OCI-LY1 (cell line): ENCODE results near the gene DNAH9.

ENCODE experiments used
- H2AFZ ChIP-seq: fragments of 200-600 bp; sonication (generic), shearing (Covaris generic); 2 replicates; pipeline ENCODE4 v1.6.0; 2014; ENCODE audit warnings: antibody characterized with exemption, mild to moderate bottlenecking, low read length
- H3F3A ChIP-seq: fragments of 200-600 bp; sonication (generic), shearing (Covaris generic); 2 replicates; pipeline ENCODE4 v1.6.0; 2014; ENCODE audit warnings: mild to moderate bottlenecking, antibody characterized with exemption, low read length, moderate library complexity; ENCODE audit not compliant: insufficient read depth
- H3K27ac ChIP-seq: fragments of 200-600 bp; sonication (generic); 2 replicates; pipeline ENCODE4 v1.5.1; 2014; ENCODE audit warnings: low read length, mixed run types, mild to moderate bottlenecking, low read depth; ENCODE audit not compliant: poor library complexity, severe bottlenecking
- H3K27me3 ChIP-seq: fragments of 200-600 bp; sonication (generic); 2 replicates; pipeline ENCODE4 v1.6.0; 2014; ENCODE audit warnings: antibody characterized with exemption, mild to moderate bottlenecking, low read length, moderate library complexity; ENCODE audit not compliant: insufficient read depth
- H3K36me3 ChIP-seq: fragments of 200-600 bp; sonication (generic); 2 replicates; pipeline ENCODE4 v1.6.1; 2014; ENCODE audit warnings: mild to moderate bottlenecking, antibody characterized with exemption, low read length, moderate library complexity, mixed read lengths; ENCODE audit not compliant: insufficient read depth
- H3K4me1 ChIP-seq: fragments of 200-600 bp; sonication (generic); 2 replicates; pipeline ENCODE4 v1.5.1; 2014; ENCODE audit warnings: mild to moderate bottlenecking, low read length, moderate library complexity; ENCODE audit not compliant: insufficient read depth, severe bottlenecking
- H3K4me2 ChIP-seq: fragments of 200-600 bp; sonication (generic), shearing (Covaris generic); 2 replicates; pipeline ENCODE4 v1.6.1; 2014; ENCODE audit warnings: low read length
- H3K4me3 ChIP-seq: fragments of 200-600 bp; sonication (generic); 2 replicates; pipeline ENCODE4 v1.5.1; 2014; ENCODE audit warnings: low read length, low read depth, mild to moderate bottlenecking, mixed read lengths; ENCODE audit not compliant: poor library complexity, severe bottlenecking
- H3K79me2 ChIP-seq: fragments of 200-600 bp; shearing (Covaris generic); 2 replicates; pipeline ENCODE4 v1.6.1; 2016; ENCODE audit warnings: mixed run types, low read length, mixed read lengths; ENCODE audit not compliant: insufficient read depth
- H3K9ac ChIP-seq: fragments of 200-600 bp; sonication (generic), shearing (Covaris generic); 2 replicates; pipeline ENCODE4 v1.6.1; 2014; ENCODE audit warnings: mild to moderate bottlenecking, low read length, mixed read lengths
- H3K9me2 ChIP-seq: fragments of 200-600 bp; sonication (generic), shearing (Covaris generic); 2 replicates; pipeline ENCODE4 v1.6.1; 2014; ENCODE audit warnings: low read depth, mild to moderate bottlenecking, low read length, mixed read lengths
- H3K9me3 ChIP-seq: fragments of 200-600 bp; shearing (Covaris generic); 2 replicates; pipeline ENCODE4 v1.6.1; 2014; ENCODE audit warnings: low read length, mixed read lengths
- H4K20me1 ChIP-seq: fragments of 200-600 bp; sonication (generic), shearing (Covaris generic); 2 replicates; pipeline ENCODE4 v1.6.0; 2016; ENCODE audit warnings: mild to moderate bottlenecking, low read length; ENCODE audit not compliant: insufficient read depth
- CTCF ChIP-seq: fragments of 200-600 bp; sonication (generic), shearing (Covaris generic); IDR thresholded peaks from 2 replicates; pipeline ENCODE4 v1.5.1; 2017; ENCODE audit warnings: mild to moderate bottlenecking, antibody characterized with exemption, low read length, moderate library complexity, mixed read lengths
- EZH2 ChIP-seq: fragments of 200-600 bp; sonication (generic), shearing (Covaris generic); IDR thresholded peaks from 2 replicates; pipeline ENCODE4 v1.8.0; 2017; ENCODE audit warnings: borderline replicate concordance, mixed run types, mild to moderate bottlenecking, antibody characterized with exemption, low read length, moderate library complexity, mixed read lengths

Gene DNAH9

GRCh38 chr17:11950771-11951519 is 352.7 kb downstream of the DNAH9 start:
- Histone ChIP-seq H3K4me3 (no peak overlapping the region), H3K27me3 (no peaks in the 10 kb centered on the region), H4K20me1 (no peaks in the 10 kb centered on the region), H3K79me2 (no peaks in the 10 kb centered on the region), H2AFZ (no peak overlapping the region), H3K9ac (no peak overlapping the region), H3K9me3 (no peaks in the 10 kb centered on the region), H3F3A (no peaks in the 10 kb centered on the region), H3K4me2 (no peak overlapping the region), H3K9me2 (no peaks in the 10 kb centered on the region), H3K4me1 (no peaks in the 10 kb centered on the region), H3K36me3 (no peaks in the 10 kb centered on the region; the same call in 1 of the 2 replicates), H3K27ac (no peak overlapping the region)
- no peak for TF ChIP-seq CTCF
- TF ChIP-seq EZH2 = no peak

- no peaks in the 10 kb centered on the region for H3K79me2 ChIP-seq
- H3K27ac ChIP-seq = no peak overlapping the region
- H3K4me2 ChIP-seq = no peak overlapping the region
- H4K20me1 ChIP-seq = no peaks in the 10 kb centered on the region
- H3K36me3 ChIP-seq = no peaks in the 10 kb centered on the region; the same call in 1 of the 2 replicates
- no peaks in the 10 kb centered on the region for H3K9me2 ChIP-seq
- no peak overlapping the region for H3K4me3 ChIP-seq
- no peaks in the 10 kb centered on the region for H3K4me1 ChIP-seq
- H3K27me3 ChIP-seq = no peaks in the 10 kb centered on the region
- no peaks in the 10 kb centered on the region for H3K9me3 ChIP-seq
- TF ChIP-seq EZH2 (no peak), CTCF (no peak)
- no peak overlapping the region for H2AFZ ChIP-seq
- H3F3A ChIP-seq = no peaks in the 10 kb centered on the region
- H3K9ac ChIP-seq = no peak overlapping the region
Observed at GRCh38 chr17:11952610-11953009, 354.3 kb downstream of the DNAH9 start.

- no peaks in the 10 kb centered on the region for H3K4me1 ChIP-seq
- no peak overlapping the region for H3K9ac ChIP-seq
- no peaks in the 10 kb centered on the region for H3K27me3 ChIP-seq
- no peaks in the 10 kb centered on the region for H4K20me1 ChIP-seq
- H3K27ac ChIP-seq = no peak overlapping the region
- H3K9me2 ChIP-seq = no peaks in the 10 kb centered on the region
- H3K9me3 ChIP-seq = no peaks in the 10 kb centered on the region
- no peak overlapping the region for H3K4me3 ChIP-seq
- no peaks in the 10 kb centered on the region; the same call in 1 of the 2 replicates for H3K36me3 ChIP-seq
- no peaks in the 10 kb centered on the region for H3K79me2 ChIP-seq
- H3F3A ChIP-seq = no peaks in the 10 kb centered on the region
- no peak overlapping the region for H2AFZ ChIP-seq
- H3K4me2 ChIP-seq = no peak overlapping the region
- TF ChIP-seq EZH2 (no peak), CTCF (no peak)
Observed at GRCh38 chr17:11953924-11954323, 355.7 kb downstream of the DNAH9 start.
